ENCODE data around the gene ZNF268.
"Not testable (repeated sequence)": the region's sequence is repeated elsewhere in the genome, so short reads cannot be mapped to it uniquely, and the experiment has no call there.

ZNF268 gene

DNA sequence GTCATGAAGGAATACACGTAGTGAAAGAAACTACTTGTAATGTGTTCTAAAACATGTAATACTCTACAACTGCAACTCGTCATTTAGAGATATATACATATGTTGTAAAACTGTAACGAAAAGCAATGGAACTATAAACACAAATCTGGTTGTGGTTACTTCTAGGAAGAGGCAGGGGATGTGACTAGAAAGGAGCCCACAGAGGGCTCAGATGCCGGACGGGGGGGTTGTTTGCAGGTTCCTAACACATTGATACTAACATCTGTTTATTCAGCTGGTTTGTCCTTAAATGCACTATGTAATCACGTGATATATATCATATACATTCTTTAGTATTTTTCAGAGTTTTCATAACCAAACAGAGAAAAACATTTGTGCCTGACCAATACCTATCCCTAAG lies 70.4 kb downstream of the ZNF268 start:
- H3K4me3 ChIP-seq (ENCODE audit: low read depth, low read length) = no peak overlapping the region
- ChIA-PET CTCF (no interaction called here), POLR2A (no interaction called here)
- TF ChIP-seq, protein P1, sequence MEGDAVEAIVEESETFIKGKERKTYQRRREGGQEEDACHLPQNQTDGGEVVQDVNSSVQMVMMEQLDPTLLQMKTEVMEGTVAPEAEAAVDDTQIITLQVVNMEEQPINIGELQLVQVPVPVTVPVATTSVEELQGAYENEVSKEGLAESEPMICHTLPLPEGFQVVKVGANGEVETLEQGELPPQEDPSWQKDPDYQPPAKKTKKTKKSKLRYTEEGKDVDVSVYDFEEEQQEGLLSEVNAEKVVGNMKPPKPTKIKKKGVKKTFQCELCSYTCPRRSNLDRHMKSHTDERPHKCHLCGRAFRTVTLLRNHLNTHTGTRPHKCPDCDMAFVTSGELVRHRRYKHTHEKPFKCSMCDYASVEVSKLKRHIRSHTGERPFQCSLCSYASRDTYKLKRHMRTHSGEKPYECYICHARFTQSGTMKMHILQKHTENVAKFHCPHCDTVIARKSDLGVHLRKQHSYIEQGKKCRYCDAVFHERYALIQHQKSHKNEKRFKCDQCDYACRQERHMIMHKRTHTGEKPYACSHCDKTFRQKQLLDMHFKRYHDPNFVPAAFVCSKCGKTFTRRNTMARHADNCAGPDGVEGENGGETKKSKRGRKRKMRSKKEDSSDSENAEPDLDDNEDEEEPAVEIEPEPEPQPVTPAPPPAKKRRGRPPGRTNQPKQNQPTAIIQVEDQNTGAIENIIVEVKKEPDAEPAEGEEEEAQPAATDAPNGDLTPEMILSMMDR (IDR thresholded peaks at IDR 0.05; ENCODE audit: insufficient read depth, low read length, missing control alignments) = no peak
- no peak for DNase-seq (ENCODE audit: low read depth, low spot score)

DNA sequence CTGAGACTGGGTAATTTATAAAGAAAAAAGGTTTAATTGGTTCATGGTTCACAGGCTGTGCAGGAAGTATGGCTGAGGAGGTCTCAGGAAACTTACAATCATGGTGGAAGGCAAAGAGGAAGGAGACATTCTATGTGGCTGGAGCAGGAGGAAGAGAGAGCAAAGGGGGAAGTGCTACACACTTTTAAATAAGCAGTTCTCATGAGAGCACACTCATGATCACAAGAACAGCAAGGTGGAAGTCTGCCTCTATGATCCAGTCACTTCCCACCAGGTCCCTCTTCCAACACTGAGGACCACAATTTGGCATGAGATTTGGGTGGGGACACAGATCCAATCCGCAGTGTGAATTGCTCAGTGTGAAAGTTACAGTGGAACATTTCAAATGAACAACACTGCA lies 74.5 kb downstream of the ZNF268 start:
- DNase-seq (ENCODE audit: low read depth, low spot score); CTCF ChIA-PET; POLR2A ChIA-PET; H3K4me3 ChIP-seq (ENCODE audit: low read depth, low read length): not testable (repeated sequence)

DNA sequence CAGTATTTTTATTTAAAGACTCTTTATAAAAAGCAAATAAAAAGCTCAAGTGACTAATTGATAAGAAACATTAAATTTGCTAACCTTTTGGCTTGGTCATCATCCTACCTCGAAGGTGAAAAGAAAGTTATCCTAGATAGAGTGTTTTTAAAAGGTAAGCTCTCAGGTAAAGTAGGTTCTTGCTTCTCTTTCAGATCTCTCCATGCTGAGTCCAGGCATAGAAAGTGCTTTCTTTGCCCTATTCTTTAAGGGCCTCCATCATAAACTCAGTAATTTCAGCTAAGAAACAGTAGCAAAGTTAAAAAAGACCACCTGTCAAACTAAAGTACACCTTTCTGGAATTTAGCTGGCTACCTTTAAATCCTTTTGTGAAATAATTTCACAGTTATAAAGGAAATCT lies 75.0 kb downstream of the ZNF268 start:
- no peak for DNase-seq (ENCODE audit: low read depth, low spot score)
- ChIA-PET POLR2A (no interaction called here), CTCF (no interaction called here)
- TF ChIP-seq, protein P1 (IDR thresholded peaks at IDR 0.05; ENCODE audit: insufficient read depth, low read length, missing control alignments) = no peak
- H3K4me3 ChIP-seq (ENCODE audit: low read depth, low read length) = no peak overlapping the region

DNA sequence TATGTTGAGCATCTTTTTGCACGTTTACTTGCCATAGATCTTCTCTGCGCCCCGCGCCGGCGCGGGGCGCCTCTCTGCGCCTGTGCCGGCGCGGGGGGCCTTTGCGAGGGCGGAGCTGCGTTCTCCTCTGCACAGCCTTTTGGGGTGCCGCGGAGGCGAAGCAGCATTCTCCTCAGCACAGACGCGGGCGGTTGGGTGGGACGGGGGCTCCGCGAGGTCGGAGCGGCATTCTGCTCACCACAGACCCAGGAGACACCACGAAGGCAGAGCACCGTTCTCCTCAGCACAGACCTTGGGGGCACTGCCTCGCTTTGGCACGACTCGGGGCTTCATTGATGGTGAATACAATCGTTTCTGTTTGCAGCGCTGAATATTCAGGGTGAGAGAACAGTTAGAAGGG lies 82.9 kb downstream of the ZNF268 start:
- no peak for DNase-seq (ENCODE audit: low read depth, low spot score)
- TF ChIP-seq, protein P1 (IDR thresholded peaks at IDR 0.05; ENCODE audit: insufficient read depth, low read length, missing control alignments) = no peak
- ChIA-PET POLR2A (no interaction called here), CTCF (no interaction called here)
- no peak overlapping the region for H3K4me3 ChIP-seq (ENCODE audit: low read depth, low read length)

All from AG04449 (cell line).